GM19372 (cell line): ENCODE data around the gene CYSLTR2.
"Not testable (repeated sequence)": the region's sequence is repeated elsewhere in the genome, so short reads cannot be mapped to it uniquely, and the experiment has no call there.

Source experiments
- ATAC-seq: cut with Tn5 transposase; IDR thresholded peaks from one replicate; pipeline ENCODE4 v1.9.1; 2021; ENCODE audit warnings: mild to moderate bottlenecking, low read depth, moderate library complexity; ENCODE audit not compliant: unreplicated experiment

CYSLTR2 gene

DNA sequence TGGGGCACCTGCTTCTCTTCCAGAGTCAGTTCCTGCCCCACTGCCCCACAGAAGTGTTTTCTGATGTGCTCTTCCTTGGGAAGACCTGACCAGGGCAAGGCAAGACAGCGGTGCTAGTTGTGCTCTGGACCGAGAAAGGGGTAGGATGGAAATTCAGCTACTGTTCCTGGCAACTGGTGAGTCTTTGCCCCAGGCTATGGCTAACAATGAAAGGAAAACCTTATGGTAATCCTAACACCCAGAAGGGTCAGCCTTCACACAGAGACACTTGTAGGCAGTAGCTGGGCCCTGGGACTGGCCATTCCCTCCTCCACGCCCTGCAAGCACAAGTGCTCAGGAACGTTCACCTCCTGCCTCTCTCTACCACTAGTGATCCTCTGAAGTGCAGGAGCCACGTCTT lies 9.6 kb upstream of the CYSLTR2 start:
- ATAC-seq: no peak

- no peak for ATAC-seq
These were observed 8.8 kb upstream of the CYSLTR2 start for GRCh38 chr13:48644951-48645350.

- ATAC-seq: no peak
These were observed 7.9 kb upstream of the CYSLTR2 start for GRCh38 chr13:48645845-48646244.

- ATAC-seq: no peak
These were observed 6.9 kb upstream of the CYSLTR2 start for GRCh38 chr13:48646791-48647190.

- no peak for ATAC-seq
These were observed 6.1 kb upstream of the CYSLTR2 start for GRCh38 chr13:48647625-48648024.

DNA sequence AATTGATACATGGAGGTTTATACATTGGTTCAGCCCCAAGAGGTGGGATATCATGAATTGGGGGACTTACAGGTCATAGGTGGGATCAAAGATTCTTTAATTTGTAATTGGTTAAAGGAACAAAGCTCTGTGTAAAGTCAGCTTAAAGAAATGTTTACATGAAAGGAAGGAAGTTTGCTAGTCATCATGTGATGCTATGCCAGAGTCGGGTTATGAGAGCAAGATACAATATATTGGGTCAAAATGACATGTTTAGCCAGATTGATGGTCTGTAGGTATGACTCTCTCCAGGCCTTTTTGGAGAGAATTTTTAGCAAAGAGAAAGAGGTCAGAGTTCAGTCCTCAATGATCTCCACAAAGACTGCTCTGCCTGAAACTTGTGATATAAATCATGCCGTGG lies 5.3 kb upstream of the CYSLTR2 start:
- ATAC-seq: no peak

DNA sequence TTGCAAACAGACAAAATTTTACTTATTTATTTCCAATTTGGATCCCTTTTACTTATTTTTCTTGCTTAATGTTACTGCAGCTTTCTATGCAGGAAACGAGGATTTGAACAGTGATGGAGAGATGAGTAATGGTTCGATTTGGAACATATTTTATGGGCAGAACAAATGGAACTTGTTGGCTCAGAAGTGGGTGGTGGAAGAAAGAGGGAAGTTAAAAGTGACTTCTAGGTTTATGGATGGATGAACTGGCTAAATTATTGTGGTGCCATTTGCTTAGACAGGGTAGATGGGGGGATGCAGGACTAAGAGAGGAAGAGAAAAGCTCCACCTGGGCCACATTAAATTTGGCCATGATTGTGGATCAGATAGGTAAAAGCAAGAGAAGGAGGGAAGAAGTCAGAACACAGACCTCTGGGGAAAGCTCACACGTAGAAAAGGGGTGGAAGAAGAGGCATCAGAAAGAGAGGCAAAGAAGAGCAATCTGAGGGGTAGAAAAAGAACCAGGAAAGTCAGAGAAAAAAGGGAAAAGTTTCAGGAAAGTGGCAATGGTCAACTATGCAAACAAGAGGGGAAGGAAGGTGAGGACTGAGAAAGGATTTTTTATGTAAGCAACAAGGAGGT lies 768 bp upstream of the CYSLTR2 start:
- no peak for ATAC-seq

DNA sequence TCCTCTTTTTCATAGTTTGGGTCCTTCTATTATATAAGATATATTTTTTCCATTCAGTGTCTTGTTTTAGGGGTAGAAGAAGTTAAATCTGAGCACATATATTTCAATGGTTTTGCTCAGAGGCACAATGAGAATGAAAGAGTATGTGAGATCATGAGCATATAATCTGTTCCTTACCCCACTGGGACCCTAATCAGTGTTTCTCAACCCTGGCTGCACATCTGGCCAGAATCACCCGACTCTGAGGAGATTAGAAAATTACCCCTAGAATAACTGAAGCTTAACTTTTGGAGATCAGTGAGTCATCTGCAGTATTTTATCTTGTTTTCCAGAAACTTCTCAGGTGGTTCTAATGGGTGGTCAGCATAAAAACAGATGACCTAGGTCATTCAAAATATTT lies 782 bp downstream of the CYSLTR2 start:
- no peak for ATAC-seq

DNA sequence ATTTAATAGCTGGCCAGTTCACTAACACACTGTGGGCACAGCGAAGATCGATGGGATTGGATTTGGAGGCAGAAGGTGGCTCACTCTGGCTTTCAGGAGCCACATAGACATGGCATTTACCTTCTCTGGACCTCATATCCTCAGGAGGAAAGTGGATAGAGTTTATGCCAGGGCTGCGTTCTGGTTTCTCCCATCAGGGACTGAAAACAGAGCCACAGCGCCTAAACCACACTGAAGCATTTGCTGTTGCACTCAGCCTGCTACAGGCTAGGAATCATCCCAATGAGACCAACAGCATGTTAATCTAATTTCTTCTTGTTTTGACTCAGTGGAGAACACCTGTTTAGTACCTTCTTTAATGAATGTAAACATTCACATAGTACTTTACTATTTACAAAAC lies 1.6 kb downstream of the CYSLTR2 start:
- no peak for ATAC-seq

GRCh38 chr13:48656608-48657007 lies 2.9 kb downstream of the CYSLTR2 start:
- ATAC-seq: no peak

DNA sequence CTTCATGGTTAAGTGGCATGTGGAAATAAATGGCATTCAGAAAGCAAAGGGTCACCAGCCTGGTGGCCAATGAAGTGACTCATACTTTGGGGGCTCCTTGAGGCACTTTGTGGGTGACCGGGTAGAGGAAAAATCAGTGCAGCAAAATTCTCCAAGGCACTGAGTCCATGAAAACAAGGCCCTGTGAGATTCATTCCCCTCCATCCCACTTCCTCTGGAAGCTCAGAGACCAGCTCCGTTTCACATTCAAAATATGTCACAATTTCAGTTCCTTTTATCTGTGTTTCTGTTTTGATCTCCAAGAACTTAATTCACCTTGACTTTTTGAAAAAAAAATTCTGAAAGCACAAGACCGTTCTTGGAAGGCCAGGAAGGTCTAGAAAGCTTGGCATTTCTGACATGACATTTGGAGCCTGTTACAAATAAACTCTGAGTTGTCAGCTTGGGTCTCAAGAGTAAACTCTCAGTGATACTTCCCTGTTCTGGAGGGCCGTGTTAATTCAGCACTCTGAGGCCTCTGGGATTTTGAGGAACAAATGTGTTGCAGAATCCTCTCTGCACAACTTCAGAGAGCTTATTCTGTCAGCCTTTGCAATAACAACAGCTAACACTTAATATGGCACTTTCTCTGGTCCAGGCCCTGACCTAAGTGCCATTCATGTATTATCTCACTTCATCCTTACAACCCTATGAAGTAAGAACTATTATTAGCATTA lies 6.8 kb downstream of the CYSLTR2 start:
- ATAC-seq: no peak

GRCh38 chr13:48661107-48661506 lies 7.4 kb downstream of the CYSLTR2 start:
- ATAC-seq: no peak

- ATAC-seq: no peak
These were observed 8.5 kb downstream of the CYSLTR2 start for GRCh38 chr13:48662226-48662625.

GRCh38 chr13:48667136-48667535 lies 13.4 kb downstream of the CYSLTR2 start:
- ATAC-seq: no peak

DNA sequence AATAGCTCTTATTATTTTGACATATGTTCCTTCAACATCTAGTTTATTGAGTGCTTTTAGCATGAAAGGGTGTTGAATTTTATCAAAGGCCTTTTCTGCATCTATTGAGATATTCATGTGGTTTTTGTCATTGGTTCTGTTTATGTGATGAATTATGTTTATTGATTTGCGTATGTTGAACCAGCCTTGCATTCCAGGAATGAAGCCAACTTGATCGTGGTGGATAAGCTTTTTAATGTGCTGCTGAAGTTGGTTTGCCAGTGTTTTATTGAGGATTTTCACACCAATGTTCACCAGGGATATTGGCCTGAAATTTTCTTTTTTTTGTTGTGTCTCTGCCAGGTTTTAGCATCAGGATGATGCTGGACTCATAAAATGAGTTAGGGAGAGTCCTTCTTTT lies 17.7 kb downstream of the CYSLTR2 start:
- not testable (repeated sequence) for ATAC-seq

DNA sequence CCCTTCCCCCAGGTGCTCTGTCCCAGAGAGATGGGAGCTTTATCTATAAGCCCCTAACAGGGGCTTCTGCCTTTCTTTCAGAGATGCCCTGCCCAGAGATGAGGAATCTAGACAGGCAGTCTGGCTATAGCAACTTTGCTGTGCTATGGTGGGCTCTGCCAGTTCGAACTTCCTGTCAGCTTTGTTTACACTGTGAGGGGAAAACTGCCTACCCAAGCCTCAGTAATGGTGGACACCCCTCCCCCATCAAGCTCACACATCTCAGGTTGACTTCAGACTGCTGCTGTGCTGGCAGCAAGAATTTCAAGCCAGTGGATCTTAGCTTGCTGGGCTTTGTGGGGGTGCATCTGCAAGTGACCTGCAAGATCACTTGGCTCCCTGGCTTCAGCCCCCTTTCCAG lies 21.5 kb downstream of the CYSLTR2 start:
- ATAC-seq: no peak

DNA sequence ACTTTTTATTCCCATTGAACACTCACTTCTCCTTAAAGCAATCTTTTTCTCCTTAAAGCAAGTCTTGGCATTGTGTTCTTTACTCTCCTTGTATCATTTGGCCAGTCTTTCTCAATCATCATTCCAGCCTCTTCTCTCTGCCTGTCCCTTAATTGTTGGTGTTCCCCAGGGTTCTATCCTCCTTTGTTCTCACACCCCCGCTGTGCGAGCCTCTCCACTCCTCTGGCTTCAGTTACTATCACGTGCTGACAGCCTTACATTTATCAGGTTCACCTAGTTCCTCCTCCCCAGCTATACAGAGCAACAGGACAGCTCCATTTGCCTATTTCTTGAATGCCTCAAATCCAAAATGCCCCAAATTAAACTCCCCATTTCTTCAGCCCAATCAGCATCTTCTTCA lies 24.6 kb downstream of the CYSLTR2 start:
- no peak for ATAC-seq

DNA sequence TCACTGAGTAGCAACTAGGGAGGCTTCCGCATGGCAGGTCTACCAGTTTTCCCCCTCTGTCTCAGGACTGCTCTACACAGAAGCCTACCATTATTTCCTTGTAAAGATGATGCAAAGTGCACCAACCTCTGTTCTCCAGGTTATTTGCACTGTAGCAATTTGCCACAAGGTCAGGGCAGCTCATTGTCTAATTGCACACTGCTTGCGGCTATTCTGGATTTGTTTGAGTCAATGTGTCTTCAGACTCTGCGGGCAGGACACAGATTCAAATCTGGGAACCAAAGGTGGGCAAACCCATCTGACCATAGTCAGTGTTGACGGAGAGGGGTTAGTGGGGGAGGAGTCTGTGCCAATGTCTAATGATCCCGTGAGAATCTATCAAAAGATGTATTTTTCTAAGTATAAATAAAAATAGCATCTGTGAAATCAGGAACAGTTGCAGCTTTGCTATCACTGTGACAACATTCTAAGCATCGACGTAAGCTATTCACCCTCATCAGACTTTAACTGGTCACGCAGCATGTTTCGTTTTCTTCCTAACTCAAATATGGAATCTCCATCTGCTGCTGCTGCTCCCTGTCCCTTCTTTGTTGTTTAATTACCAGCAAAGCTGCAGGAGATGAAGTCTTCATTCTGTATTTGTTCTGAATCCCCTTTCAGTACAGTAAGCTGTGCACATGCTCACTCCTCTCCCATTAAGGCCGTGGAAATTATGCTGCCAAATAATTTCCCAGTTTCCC lies 26.4 kb downstream of the CYSLTR2 start:
- no peak for ATAC-seq

GRCh38 chr13:48680756-48681392 lies 27.1 kb downstream of the CYSLTR2 start:
- no peak for ATAC-seq

DNA sequence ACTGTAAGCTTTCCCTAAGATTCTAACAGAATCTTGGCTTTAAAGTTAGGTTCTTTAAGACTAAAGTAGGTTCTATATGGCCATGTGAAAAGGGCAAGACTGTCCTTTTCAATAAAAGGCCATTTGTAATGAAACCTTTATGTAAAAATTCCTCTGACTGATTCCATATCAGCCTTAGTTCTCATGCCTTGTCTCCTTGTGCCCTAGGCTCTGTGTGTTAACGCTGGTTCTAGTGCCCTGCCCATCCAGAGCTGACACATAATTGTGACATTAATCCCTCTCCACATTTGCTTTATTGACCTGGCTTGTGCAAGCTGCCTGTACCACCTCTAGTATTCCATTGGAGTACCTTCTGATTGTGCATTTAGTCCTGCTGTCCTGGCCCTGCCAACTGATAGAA lies 28.2 kb downstream of the CYSLTR2 start:
- no peak for ATAC-seq

- ATAC-seq: no peak
These were observed 28.7 kb downstream of the CYSLTR2 start for GRCh38 chr13:48682436-48682835.
